ENCODE results near the gene SEMA4B.

The SEMA4B gene

DNA sequence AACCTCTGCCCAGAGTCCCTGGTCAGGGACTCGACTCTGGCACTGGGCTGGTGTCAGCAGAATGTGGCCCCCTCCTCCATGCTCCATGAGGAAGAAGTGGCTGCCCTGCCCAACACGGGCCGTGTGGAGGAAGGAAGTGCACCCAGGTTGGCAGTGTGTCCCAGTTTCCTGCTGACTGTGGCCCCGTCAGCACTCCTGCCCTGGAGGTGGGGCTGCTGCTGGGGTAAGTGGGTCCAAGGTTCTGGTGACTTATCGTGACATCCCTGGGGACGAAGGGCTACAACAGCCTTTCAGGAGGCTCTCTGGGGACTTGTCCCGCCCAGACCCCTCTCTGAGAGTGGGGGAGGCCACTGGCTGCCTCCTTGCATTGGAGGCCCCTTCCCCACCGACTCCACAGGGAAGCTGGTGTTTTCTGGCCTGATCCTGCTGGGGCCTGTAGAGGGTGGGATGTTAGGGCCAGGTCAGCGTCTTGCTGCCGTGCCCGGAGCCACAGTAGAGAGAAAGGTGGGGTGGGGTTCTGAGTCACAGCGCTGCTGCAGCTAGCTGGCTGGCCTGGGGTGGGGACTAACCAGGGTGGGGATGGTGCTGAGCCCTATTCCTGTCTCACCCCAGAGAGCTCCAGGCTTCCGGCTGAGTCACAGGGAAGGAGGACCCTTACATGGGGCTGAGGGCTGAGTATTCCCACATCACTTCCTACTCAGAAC is 10.5 kb downstream of the SEMA4B start:
- TF ChIP-seq, protein P1, sequence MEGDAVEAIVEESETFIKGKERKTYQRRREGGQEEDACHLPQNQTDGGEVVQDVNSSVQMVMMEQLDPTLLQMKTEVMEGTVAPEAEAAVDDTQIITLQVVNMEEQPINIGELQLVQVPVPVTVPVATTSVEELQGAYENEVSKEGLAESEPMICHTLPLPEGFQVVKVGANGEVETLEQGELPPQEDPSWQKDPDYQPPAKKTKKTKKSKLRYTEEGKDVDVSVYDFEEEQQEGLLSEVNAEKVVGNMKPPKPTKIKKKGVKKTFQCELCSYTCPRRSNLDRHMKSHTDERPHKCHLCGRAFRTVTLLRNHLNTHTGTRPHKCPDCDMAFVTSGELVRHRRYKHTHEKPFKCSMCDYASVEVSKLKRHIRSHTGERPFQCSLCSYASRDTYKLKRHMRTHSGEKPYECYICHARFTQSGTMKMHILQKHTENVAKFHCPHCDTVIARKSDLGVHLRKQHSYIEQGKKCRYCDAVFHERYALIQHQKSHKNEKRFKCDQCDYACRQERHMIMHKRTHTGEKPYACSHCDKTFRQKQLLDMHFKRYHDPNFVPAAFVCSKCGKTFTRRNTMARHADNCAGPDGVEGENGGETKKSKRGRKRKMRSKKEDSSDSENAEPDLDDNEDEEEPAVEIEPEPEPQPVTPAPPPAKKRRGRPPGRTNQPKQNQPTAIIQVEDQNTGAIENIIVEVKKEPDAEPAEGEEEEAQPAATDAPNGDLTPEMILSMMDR (IDR thresholded peaks at IDR 0.05) = no peak

DNA sequence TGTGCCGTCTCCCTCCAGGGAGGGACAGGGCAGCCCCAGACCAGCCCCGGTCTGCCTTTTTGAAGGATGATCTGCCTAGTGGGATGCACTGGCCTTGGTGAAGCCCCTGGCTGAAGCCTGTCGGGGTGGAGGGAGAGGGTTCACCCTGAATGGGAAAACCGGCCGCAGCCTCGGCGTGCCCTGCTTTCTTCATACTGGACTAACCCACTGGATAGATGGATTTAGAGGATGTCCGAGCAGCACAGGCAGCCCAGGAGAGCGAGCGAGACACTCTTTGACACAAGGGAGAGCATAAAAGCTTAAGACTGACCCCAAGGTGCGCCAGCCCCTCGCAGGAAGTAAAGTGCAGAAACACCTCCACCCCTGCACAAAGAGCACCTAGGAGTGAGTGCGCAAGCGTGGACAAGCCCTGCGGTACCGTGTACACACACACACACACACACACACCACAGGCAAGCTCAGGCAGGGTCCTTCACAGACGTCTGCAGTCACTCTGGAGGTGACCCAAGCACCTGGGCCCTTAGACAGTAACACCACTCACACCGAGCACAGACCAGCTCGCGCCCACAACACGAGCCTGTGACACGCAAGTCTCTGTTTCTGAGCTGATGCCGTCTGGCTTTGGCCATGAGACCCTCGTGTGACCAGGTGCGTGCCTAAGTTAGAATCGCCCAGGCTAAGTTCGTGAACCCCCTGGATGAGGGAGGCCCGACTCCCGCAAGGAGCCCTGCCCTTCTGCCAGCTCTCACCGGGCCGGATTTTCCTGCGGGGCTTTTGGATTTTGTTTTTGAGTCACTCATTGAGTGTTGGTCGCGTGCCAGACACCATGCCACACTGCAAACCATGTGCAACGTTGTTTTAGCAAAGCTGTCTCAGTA is 11.3 kb downstream of the SEMA4B start:
- TF ChIP-seq, protein P1 (IDR thresholded peaks at IDR 0.05) = no peak

DNA sequence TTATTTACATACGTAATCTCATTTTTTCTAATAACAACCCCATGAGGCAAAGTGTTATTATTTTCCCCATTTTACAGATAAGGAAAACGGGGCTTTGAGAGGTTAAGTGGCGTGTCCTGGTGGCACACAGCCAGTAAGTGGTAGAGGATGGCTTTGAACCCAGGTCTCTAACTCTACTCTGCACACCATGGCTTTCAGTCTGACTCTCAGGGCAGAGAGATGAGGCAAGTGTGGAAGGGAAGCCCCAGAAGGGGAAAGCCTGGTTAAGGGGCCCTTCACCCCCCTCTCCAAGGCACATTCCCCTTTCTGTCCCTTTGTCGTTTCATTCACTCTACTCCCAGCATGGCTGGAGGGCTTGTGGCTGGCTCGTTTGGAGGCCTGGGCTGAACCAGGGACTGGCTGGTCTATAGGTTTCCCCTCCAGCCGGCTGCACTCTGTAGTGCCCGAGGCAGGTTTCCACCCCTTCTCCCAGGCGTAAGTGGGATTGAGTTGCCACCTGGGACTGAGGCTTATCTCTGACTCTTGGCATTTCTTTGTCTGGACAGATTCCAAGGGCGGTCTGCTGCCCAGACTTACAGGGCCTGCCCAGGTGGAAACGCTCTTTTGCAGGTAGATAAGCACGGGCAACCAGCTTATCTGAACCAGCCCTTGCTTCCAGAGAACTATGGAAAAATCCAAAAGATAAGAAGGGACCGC is 12.1 kb downstream of the SEMA4B start:
- TF ChIP-seq, protein P1 (IDR thresholded peaks at IDR 0.05) = no peak

DNA sequence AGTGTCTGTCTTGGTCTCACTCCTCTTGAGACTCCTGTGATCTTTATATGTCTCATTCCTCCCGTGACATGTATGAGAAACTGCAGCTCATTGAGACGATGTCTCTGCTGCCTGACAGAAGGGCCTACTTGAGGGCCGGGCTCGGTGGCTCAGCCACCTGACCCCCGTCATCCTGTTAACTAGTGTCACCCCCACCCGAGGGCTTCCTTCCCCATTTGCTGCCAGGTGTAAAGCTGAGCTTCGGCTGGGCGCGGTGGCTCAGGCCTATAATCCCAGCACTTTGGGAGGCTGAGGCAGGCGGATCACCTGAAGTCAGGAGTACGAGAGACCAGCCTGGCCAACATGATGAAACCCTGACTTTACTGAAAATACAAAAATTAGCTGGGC is 12.7 kb downstream of the SEMA4B start:
- TF ChIP-seq, protein P1 (IDR thresholded peaks at IDR 0.05) = no peak

- TF ChIP-seq, protein P1 (IDR thresholded peaks at IDR 0.05) = no peak; the same call in 1 of the 2 replicates
Measured at GRCh38 chr15:90214553-90215196, 13.5 kb downstream of the SEMA4B start.

DNA sequence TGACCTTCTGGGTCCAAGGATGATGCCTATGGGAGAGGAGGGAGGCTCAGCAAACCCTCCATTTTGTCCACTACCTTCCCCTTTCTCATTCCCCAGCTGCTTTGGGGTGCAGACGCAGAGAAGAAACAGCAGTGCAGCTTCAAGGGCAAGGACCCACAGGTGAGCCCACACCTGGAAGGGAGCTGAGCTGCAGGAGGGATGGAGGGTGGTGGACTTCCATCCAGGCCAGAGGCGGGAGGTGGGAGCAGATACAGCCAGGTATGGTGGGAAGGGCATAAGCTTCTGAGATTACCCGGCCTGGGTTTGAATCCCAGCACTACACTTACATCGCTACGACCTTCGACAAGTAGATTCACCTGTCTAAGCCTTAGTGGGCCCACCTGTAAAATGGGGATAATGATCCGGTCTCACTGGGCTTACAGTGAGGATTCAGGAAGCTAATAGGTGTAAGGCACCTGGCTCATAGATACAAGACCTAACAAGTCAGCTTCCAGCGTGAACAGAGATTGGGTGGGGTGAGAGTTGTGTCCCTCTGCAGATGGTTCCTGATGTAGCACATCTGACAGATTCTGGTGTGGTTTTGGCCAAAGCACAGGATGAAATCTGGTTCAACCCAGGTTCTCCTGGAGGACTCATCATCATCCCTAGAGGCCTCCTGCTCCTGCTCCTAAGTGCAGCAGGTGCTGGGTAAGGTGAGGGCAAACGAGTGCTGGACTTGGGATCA is 16.7 kb downstream of the SEMA4B start:
- TF ChIP-seq, protein P1 (IDR thresholded peaks at IDR 0.05) = no peak
